MM.1S (cell line): ENCODE measurements around the gene PPP6R2.

Source experiments
- CTCF ChIP-seq: fragments of 300-600 bp; sonication (generic); IDR thresholded peaks from 2 replicates; pipeline ENCODE4 v1.5.1; 2016; ENCODE audit warnings: antibody characterized with exemption, low read length, mixed read lengths
- EZH2 ChIP-seq: fragments of 300-600 bp; sonication (generic); optimal IDR thresholded peaks from 2 replicates; pipeline ENCODE3; 2017; ENCODE audit warnings: low read depth, mild to moderate bottlenecking, antibody characterized with exemption, low read length, mixed read lengths
- EZH2phosphoT487 ChIP-seq: fragments of 300-600 bp; sonication (generic); IDR thresholded peaks from 2 replicates; pipeline ENCODE4 v1.6.1; 2018; ENCODE audit warnings: antibody characterized with exemption, low read length

GRCh38 chr22:50415426-50415825, 72.3 kb downstream of the PPP6R2 start:
- no peak for TF ChIP-seq EZH2phosphoT487
- no peak for TF ChIP-seq CTCF
- TF ChIP-seq EZH2: no peak
